Endothelial cell of umbilical vein (primary cell): ENCODE data around the gene SCPEP1. TPM values are rescaled to one million over a fixed set of nuclear protein-coding genes. Genes with fewer than 3 reads are reported as not detected.

ENCODE experiments used
- BruUV-seq: library from RNA; stranded (reverse); fragments of 400-500 nt; replicated peaks from 2 replicates; lab custom pipeline; 2021; lab: Mats Ljungman, UMichigan
- CTCF ChIA-PET: fragments of 300-600, 350-600 bp; sonication (Branson Sonifier 250); formaldehyde crosslinking; loops from one replicate; lab custom pipeline; 2021; ENCODE audit warnings: antibody characterized with exemption, inconsistent platforms; lab: Charles Lee
- POLR2A ChIA-PET: fragments of 300-600, 350-600 bp; sonication (Branson Sonifier 250); formaldehyde crosslinking; loops from one replicate; lab custom pipeline; 2021; ENCODE audit warnings: antibody characterized with exemption, inconsistent platforms; lab: Charles Lee
- DNase-seq: peaks from one replicate; pipeline ENCODE4 v3.0.0-alpha.2; 2011; ENCODE audit warnings: low read depth, low spot score
- FAIRE-seq: peaks from 2 replicates; lab custom pipeline; 2011; peaks lifted over from hg19 to GRCh38; lab: Jason Lieb, UNC
- H2AFZ ChIP-seq: 2 replicates; pipeline ENCODE4 v1.6.0; 2012; ENCODE audit warnings: low read depth, low read length, control low read depth, inconsistent platforms
- H3K27ac ChIP-seq: 2 replicates; pipeline ENCODE4 v1.5.1; 2011; ENCODE audit warnings: low read depth, mild to moderate bottlenecking, control low read depth, low read length, moderate library complexity; ENCODE audit not compliant: insufficient read depth
- H3K27me3 ChIP-seq, 2 experiments: 2 replicates each; pipeline versions ENCODE4 v1.6.0 to v1.6.1; 2011; ENCODE audit warnings: low read length in 2 of 2, mixed read lengths in 1 of 2; ENCODE audit not compliant: control insufficient read depth in 2 of 2, insufficient read depth in 2 of 2
- H3K36me3 ChIP-seq, 2 experiments: 2 replicates in 1 of 2; 3 replicates in 1 of 2; pipeline ENCODE4 v1.5.1; 2011; ENCODE audit warnings: low read length in 2 of 2, mild to moderate bottlenecking in 1 of 2, moderate library complexity in 1 of 2; ENCODE audit not compliant: control insufficient read depth in 2 of 2, insufficient read depth in 2 of 2; ENCODE audit errors: extremely low read depth in 1 of 2
- H3K4me1 ChIP-seq: 3 replicates; pipeline ENCODE4 v1.5.1; 2011; ENCODE audit warnings: mild to moderate bottlenecking, low read length; ENCODE audit not compliant: control insufficient read depth, insufficient read depth; ENCODE audit errors: extremely low read depth
- H3K4me2 ChIP-seq: 2 replicates; pipeline ENCODE4 v1.6.1; 2011; ENCODE audit warnings: low read length, control low read depth, mixed read lengths; ENCODE audit not compliant: insufficient read depth
- H3K4me3 ChIP-seq, 3 experiments: fragments of 200-600 bp in 1 of 3; sonication (generic), shearing (Covaris generic) in 1 of 3; replicated peaks in 1 of 3; 2 replicates each; pipeline ENCODE4 v1.5.1; 2011 to 2016; ENCODE audit warnings: control low read depth in 3 of 3, low read length in 3 of 3, mild to moderate bottlenecking in 2 of 3, inconsistent platforms in 1 of 3, low read depth in 1 of 3, moderate library complexity in 1 of 3; ENCODE audit not compliant: insufficient read depth in 1 of 3
- H3K79me2 ChIP-seq: 2 replicates; pipeline ENCODE4 v1.6.0; 2012; ENCODE audit warnings: low read length, inconsistent platforms; ENCODE audit not compliant: control insufficient read depth, insufficient read depth
- H3K9ac ChIP-seq: replicated peaks from 2 replicates; pipeline ENCODE3; 2011; ENCODE audit warnings: low read length, control low read depth; ENCODE audit not compliant: insufficient read depth; ENCODE audit errors: extremely low read depth
- H3K9me1 ChIP-seq: replicated peaks from 3 replicates; pipeline ENCODE4 v1.6.0; 2011; ENCODE audit warnings: mild to moderate bottlenecking, low read length; ENCODE audit not compliant: control insufficient read depth, insufficient read depth; ENCODE audit errors: extremely low read depth
- H3K9me3 ChIP-seq: replicated peaks from 2 replicates; pipeline ENCODE4 v1.5.1; 2012; ENCODE audit warnings: low read length, inconsistent platforms; ENCODE audit not compliant: control insufficient read depth, insufficient read depth
- H4K20me1 ChIP-seq: replicated peaks from 2 replicates; pipeline ENCODE3; 2011; ENCODE audit warnings: mild to moderate bottlenecking, low read length; ENCODE audit not compliant: control insufficient read depth, insufficient read depth; ENCODE audit errors: extremely low read depth
- CTCF ChIP-seq, 2 donors: IDR thresholded peaks; 1 replicate in 1 of 2; 2 replicates in 1 of 2; pipeline ENCODE4 v1.5.1; 2011; ENCODE audit warnings: low read length in 2 of 2, mild to moderate bottlenecking in 2 of 2, moderate library complexity in 2 of 2, control low read depth in 1 of 2, inconsistent platforms in 1 of 2, low read depth in 1 of 2; ENCODE audit not compliant: insufficient read depth in 1 of 2; ENCODE audit errors: extremely low read depth in 1 of 2
- FOS ChIP-seq: IDR thresholded peaks from 2 replicates; pipeline ENCODE4 v1.6.1; 2011; ENCODE audit warnings: mild to moderate bottlenecking, low read length, moderate library complexity, borderline replicate concordance; ENCODE audit not compliant: insufficient read depth
- GATA2 ChIP-seq: IDR thresholded peaks from 2 replicates; pipeline ENCODE4 v1.7.0; 2011; ENCODE audit warnings: low read depth, mild to moderate bottlenecking, moderate library complexity, mixed read lengths, low read length; ENCODE audit not compliant: insufficient read length, insufficient read depth
- JUN ChIP-seq: IDR thresholded peaks from 2 replicates; pipeline ENCODE4 v1.6.1; 2011; ENCODE audit warnings: borderline replicate concordance, low read depth; ENCODE audit not compliant: insufficient read length, insufficient read depth
- MAX ChIP-seq: IDR thresholded peaks from 2 replicates; pipeline ENCODE4 v1.6.1; 2011; ENCODE audit not compliant: insufficient read depth, insufficient read length
- POLR2AphosphoS5 ChIP-seq: IDR thresholded peaks from 2 replicates; pipeline ENCODE4 v1.6.1; 2012; ENCODE audit warnings: low read depth, mild to moderate bottlenecking, control low read depth, low read length, moderate library complexity; ENCODE audit not compliant: insufficient read depth
- dilution Hi-C: fragments of 300-500 bp; cut with MboI; formaldehyde crosslinking; loops from one replicate; pipeline ENCODE4 v1.15.0; 2019; ENCODE audit warnings: low sequenced_read_pairs; ENCODE audit not compliant: extremely low pct_ligation_motif_present
- intact Hi-C: fragments of 100-400 bp; cut with micrococcal nuclease; formaldehyde crosslinking; loops from one replicate; pipeline ENCODE4 v1.10.0; 2022
- polyA plus RNA-seq, 4 experiments: library from polyadenylated mRNA; depleted of rRNA in 3 of 4; stranded (reverse) in 3 of 4; unstranded in 1 of 4; fragments of >200 nt; gene quantifications; 2 replicates each; pipeline versions ENCODE4 v1.2.1 to v1.2.3, GENCODE V29; 2011 to 2012; ENCODE audit warnings: missing spikeins in 1 of 4
- total RNA-seq: library from RNA; stranded (reverse); gene quantifications from 2 replicates; pipeline ENCODE4 v1.2.3, GENCODE V29; 2021

SCPEP1 gene
- total and polyA plus RNA-seq, 2 donors (not counting 3 experiments of a cell fraction or from before 2014, with no cell fraction given): 38.6 to 43.6 TPM

DNA sequence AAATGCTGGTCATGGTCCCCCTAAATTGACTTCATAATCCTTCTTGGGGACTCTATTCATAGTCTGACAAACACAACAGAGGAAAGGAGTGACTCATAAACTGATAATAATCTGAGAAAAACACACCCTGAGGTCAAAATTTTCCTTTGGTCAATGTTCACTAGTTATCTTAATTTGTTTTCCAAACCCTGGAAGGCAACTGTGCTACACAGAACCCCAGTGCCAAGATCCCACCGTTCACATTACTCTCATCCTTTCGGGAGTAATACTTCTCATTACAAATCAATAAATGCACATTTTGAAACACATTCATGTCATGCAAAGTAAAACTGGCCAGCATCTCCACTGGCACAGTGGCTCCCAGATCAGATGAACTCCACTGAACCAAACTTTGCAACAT is 40.2 kb upstream of the SCPEP1 start:
- DNase-seq (peak; percentile 90), FAIRE-seq (peak; percentile 88)
- Histone ChIP-seq H3K27ac (peak overlapping the region; percentile 78), H4K20me1 (no peaks in the 10 kb centered on the region), H3K9ac (peak overlapping the region; percentile 41), H3K4me3 (peak overlapping the region in 1 of 3 experiments; percentile 30), H3K27me3 (no peaks in the 10 kb centered on the region), H3K9me1 (no peaks in the 10 kb centered on the region), H2AFZ (no peak overlapping the region), H3K4me2 (peak overlapping the region; percentile 89), H3K9me3 (no peaks in the 10 kb centered on the region), H3K79me2 (no peaks in the 10 kb centered on the region), H3K4me1 (peaks cover 24% of the 10 kb centered on the region), H3K36me3 (peaks cover 2 to 9% of the 10 kb centered on the region in 2 experiments)
- TSS peak; percentile 56 for BruUV-seq
- TF ChIP-seq GATA2 (peak; percentile 84), MAX (no peak), POLR2AphosphoS5 (no peak), CTCF (IDR thresholded peaks at IDR 0.05; ENCODE audit: extremely low read depth in 1 of 2, insufficient read depth in 1 of 2, low read depth in 1 of 2, low read length in 2 of 2) (no peak), JUN (peak; percentile 87), FOS (peak; percentile 45)
- ChIA-PET CTCF (interaction anchor here (0.7 to 1.2 kb wide), 6 partner anchors 33 to 158 kb away, joined by 3 to 25 read pairs (median 4); no protein-coding TSS in a partner anchor), POLR2A (interaction anchor here (1.0 kb wide), 1 partner anchor 24 kb away, joined by 5 read pairs; the partner anchor contains the start of gene TRIM25)
- intact Hi-C loops (loop anchor here (1.0 to 2.0 kb wide), 3 partner anchors 24 to 187 kb away; partner anchors contain the start of genes COIL and DGKE), dilution Hi-C loops (no loop called here)
